OCI-LY3 (cell line): ENCODE results near the gene CHRD.
"Not testable (repeated sequence)": the region's sequence is repeated elsewhere in the genome, so short reads cannot be mapped to it uniquely, and the experiment has no call there.

Source experiments
- H2AFZ ChIP-seq: fragments of 200-600, 300-600 bp; shearing (Covaris generic); 2 replicates; pipeline ENCODE4 v1.6.0; 2014; ENCODE audit warnings: antibody characterized with exemption, low read depth, low read length
- H3K27ac ChIP-seq: fragments of 200-600, 300-600 bp; sonication (generic); 2 replicates; pipeline ENCODE4 v1.5.1; 2014; ENCODE audit warnings: mild to moderate bottlenecking, low read length, moderate library complexity, mixed read lengths
- H3K27me3 ChIP-seq: fragments of 200-600, 300-600 bp; sonication (generic); 2 replicates; pipeline ENCODE4 v1.6.1; 2014; ENCODE audit warnings: low read depth, low read length, mixed read lengths
- H3K36me3 ChIP-seq: fragments of 200-600, 300-600 bp; sonication (generic); replicated peaks from 2 replicates; pipeline ENCODE3; 2014; ENCODE audit warnings: low read depth, low read length, mixed read lengths
- H3K4me1 ChIP-seq: fragments of 300-600, 200-600 bp; sonication (generic); 2 replicates; pipeline ENCODE4 v1.6.1; 2014; ENCODE audit warnings: low read length, mixed read lengths
- H3K4me2 ChIP-seq: fragments of 200-600, 300-600 bp; sonication (generic); 2 replicates; pipeline ENCODE4 v1.6.1; 2014; ENCODE audit warnings: low read length, mixed read lengths
- H3K4me3 ChIP-seq: fragments of 300-600, 200-600 bp; sonication (generic); 2 replicates; pipeline ENCODE4 v1.5.1; 2014; ENCODE audit warnings: antibody characterized with exemption, mild to moderate bottlenecking, low read length, moderate library complexity
- H3K79me2 ChIP-seq: fragments of 300-600, 200-600 bp; shearing (Covaris generic); 2 replicates; pipeline ENCODE4 v1.6.1; 2014; ENCODE audit warnings: mild to moderate bottlenecking, low read length, mixed read lengths
- H3K9ac ChIP-seq: fragments of 300-600, 200-600 bp; shearing (Covaris generic); 2 replicates; pipeline ENCODE4 v1.6.0; 2014; ENCODE audit warnings: mild to moderate bottlenecking, low read length, moderate library complexity
- H3K9me3 ChIP-seq: fragments of 200-600, 300-600 bp; shearing (Covaris generic); 2 replicates; pipeline ENCODE4 v1.6.1; 2014; ENCODE audit warnings: low read length, mixed read lengths; ENCODE audit not compliant: insufficient read depth
- H4K20me1 ChIP-seq: fragments of 200-600, 300-600 bp; sonication (generic); 2 replicates; pipeline ENCODE4 v1.6.1; 2016; ENCODE audit warnings: low read length, mixed read lengths; ENCODE audit not compliant: insufficient read depth
- CTCF ChIP-seq: fragments of 200-600, 300-600 bp; sonication (generic); IDR thresholded peaks from 2 replicates; pipeline ENCODE4 v1.5.1; 2014; ENCODE audit warnings: antibody characterized with exemption, low read length, low read depth
- EZH2phosphoT487 ChIP-seq: fragments of 200-600 bp; shearing (Covaris generic); IDR thresholded peaks from 2 replicates; pipeline ENCODE4 v1.6.1; 2018; ENCODE audit warnings: antibody characterized with exemption, mixed run types, low read depth

The CHRD gene

GRCh38 chr3:184339001-184339400 lies 40.9 kb upstream of the CHRD start:
- Histone ChIP-seq H4K20me1 (peaks cover 16% of the 10 kb centered on the region), H3K27me3 (no peaks in the 10 kb centered on the region), H3K4me3 (no peak overlapping the region), H3K9me3 (no peaks in the 10 kb centered on the region), H3K36me3 (peaks cover 24% of the 10 kb centered on the region), H3K9ac (no peak overlapping the region), H3K79me2 (no peaks in the 10 kb centered on the region), H3K27ac (no peak overlapping the region), H2AFZ (no peak overlapping the region), H3K4me2 (no peak overlapping the region), H3K4me1 (peaks cover 4% of the 10 kb centered on the region; the same call in 1 of the 2 replicates)
- TF ChIP-seq CTCF = no peak
- no peak for TF ChIP-seq EZH2phosphoT487

GRCh38 chr3:184339451-184340135 lies 40.3 kb upstream of the CHRD start:
- not testable (repeated sequence) for H2AFZ ChIP-seq, H3K9me3 ChIP-seq, H3K27me3 ChIP-seq, H3K4me3 ChIP-seq, H3K27ac ChIP-seq, H3K79me2 ChIP-seq, H3K9ac ChIP-seq, H3K4me1 ChIP-seq, H3K4me2 ChIP-seq
- Histone ChIP-seq H3K36me3 (peaks cover 18% of the 10 kb centered on the region), H4K20me1 (peaks cover 10% of the 10 kb centered on the region; the same call in 1 of the 2 replicates)

- peaks cover 6% of the 10 kb centered on the region for H3K36me3 ChIP-seq
- no peak overlapping the region for H3K4me2 ChIP-seq
- H2AFZ ChIP-seq = no peak overlapping the region
- TF ChIP-seq EZH2phosphoT487 = no peak
- TF ChIP-seq CTCF = no peak
- H3K4me3 ChIP-seq = no peak overlapping the region
- no peaks in the 10 kb centered on the region for H3K27me3 ChIP-seq
- H4K20me1 ChIP-seq = 0 out of 2 replicates have a peak, but pooled peaks cover 2% of the 10 kb centered on the region
- no peaks in the 10 kb centered on the region for H3K9me3 ChIP-seq
- H3K9ac ChIP-seq = no peak overlapping the region
- no peaks in the 10 kb centered on the region for H3K79me2 ChIP-seq
- H3K27ac ChIP-seq = no peak overlapping the region
- H3K4me1 ChIP-seq = no peaks in the 10 kb centered on the region
Observed at GRCh38 chr3:184341925-184342324, 37.9 kb upstream of the CHRD start.

GRCh38 chr3:184343200-184343876 lies 36.5 kb upstream of the CHRD start:
- Histone ChIP-seq H2AFZ (no peak overlapping the region), H3K4me3 (no peak overlapping the region), H4K20me1 (no peaks in the 10 kb centered on the region), H3K9me3 (no peaks in the 10 kb centered on the region), H3K79me2 (no peaks in the 10 kb centered on the region), H3K36me3 (no peaks in the 10 kb centered on the region), H3K27ac (no peak overlapping the region), H3K9ac (no peak overlapping the region), H3K27me3 (no peaks in the 10 kb centered on the region), H3K4me1 (no peaks in the 10 kb centered on the region), H3K4me2 (no peak overlapping the region)
- TF ChIP-seq CTCF = no peak
